Activated CD8-positive, alpha-beta memory T cell treated with anti-CD3 and anti-CD28 coated beads, Interleukin-2, amount 10 ng/mL, durations not matched to agents 7 days and 5 days (primary cell): Measurements from ENCODE around the gene SPINK4. TPM values are rescaled to one million over a fixed set of nuclear protein-coding genes. Genes with fewer than 3 reads are reported as not detected.

Experiments used
- ATAC-seq: fragments of 150-1000 bp; cut with Tn5 transposase; one replicate; pipeline ENCODE4 v1.10.0; 2021; ENCODE audit warnings: moderate library complexity
- CTCF ChIA-PET: fragments of 350-600 bp; sonication (Branson Sonifier 250); formaldehyde crosslinking; loops from one replicate; lab custom pipeline; 2021; ENCODE audit warnings: antibody characterized with exemption; lab: Charles Lee
- DNase-seq: peaks from one replicate; pipeline ENCODE4 v3.0.0-alpha.2; 2020
- H3K27ac Mint-ChIP-seq: one replicate; pipeline ENCODE4 v1.8.0; 2021; ENCODE audit warnings: mild to moderate bottlenecking, mixed read lengths
- H3K27me3 Mint-ChIP-seq: one replicate; pipeline ENCODE4 v1.8.0; 2021; ENCODE audit warnings: mixed read lengths
- H3K36me3 Mint-ChIP-seq: one replicate; pipeline ENCODE4 v1.8.0; 2021; ENCODE audit warnings: mild to moderate bottlenecking, mixed read lengths
- H3K4me1 Mint-ChIP-seq: one replicate; pipeline ENCODE4 v1.8.0; 2021; ENCODE audit warnings: mixed read lengths
- H3K4me3 Mint-ChIP-seq: one replicate; pipeline ENCODE4 v1.8.0; 2021; ENCODE audit warnings: mild to moderate bottlenecking, moderate library complexity, mixed read lengths
- H3K9me3 Mint-ChIP-seq: one replicate; pipeline ENCODE4 v1.8.0; 2022; ENCODE audit warnings: low read depth, mixed read lengths
- total RNA-seq, 2 experiments: library from RNA; stranded (reverse); gene quantifications; one replicate each; pipeline ENCODE4 v1.2.3, GENCODE V29; 2021

The SPINK4 gene
- total RNA-seq, 2 experiments from 2014 or later = not detected

DNA sequence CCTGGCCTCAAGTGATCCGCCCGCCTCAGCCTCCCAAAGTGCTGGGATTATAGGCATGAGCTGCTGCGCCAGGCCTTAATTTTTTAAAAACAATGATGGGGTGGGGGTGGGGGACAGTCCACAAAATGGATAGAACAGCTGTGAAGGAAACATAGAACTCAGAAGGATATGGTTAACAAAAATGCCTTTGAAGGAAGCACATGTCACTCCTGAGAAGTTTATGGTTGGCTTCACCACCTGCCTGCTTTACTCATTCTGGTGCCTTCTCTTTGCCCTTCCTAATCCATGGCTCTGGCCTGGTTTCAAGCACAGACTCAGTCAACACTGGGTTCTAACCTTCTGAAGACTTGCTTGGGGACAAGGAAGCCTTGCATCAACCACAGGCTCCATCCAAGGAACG lies 14.2 kb downstream of the SPINK4 start:
- H3K27ac Mint-ChIP-seq = no peak overlapping the region
- CTCF ChIA-PET = no interaction called here
- no peaks in the 10 kb centered on the region for H3K9me3 Mint-ChIP-seq
- DNase-seq (no peak), ATAC-seq (no peak)
- peaks cover 48% of the 10 kb centered on the region for H3K36me3 Mint-ChIP-seq
- H3K27me3 Mint-ChIP-seq = no peaks in the 10 kb centered on the region
- peaks cover 12% of the 10 kb centered on the region for H3K4me1 Mint-ChIP-seq
- H3K4me3 Mint-ChIP-seq = no peak overlapping the region

DNA sequence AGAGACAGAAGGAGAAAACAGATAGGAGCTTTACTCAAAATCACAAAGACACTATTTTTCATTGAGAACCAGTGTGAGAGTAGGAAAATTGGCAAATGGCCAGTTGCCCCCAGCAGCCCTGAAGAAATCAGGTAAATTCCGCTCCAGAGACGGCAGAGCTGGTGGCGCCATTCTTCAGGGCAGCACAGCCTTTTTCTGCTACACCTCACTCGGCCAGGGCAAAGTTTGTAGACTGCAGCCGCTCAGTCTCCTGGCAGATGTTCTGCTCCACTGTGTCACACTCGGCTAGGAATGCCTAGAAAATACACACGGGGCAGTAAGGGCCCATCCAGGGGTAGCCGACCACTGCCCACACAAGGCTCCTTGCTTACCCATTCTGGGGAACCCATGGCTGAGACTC lies 15.0 kb downstream of the SPINK4 start:
- H3K4me1 Mint-ChIP-seq = peaks cover 8% of the 10 kb centered on the region
- no peak overlapping the region for H3K27ac Mint-ChIP-seq
- ATAC-seq (no peak), DNase-seq (no peak)
- no peak overlapping the region for H3K4me3 Mint-ChIP-seq
- CTCF ChIA-PET = no interaction called here
- H3K27me3 Mint-ChIP-seq = no peaks in the 10 kb centered on the region
- H3K9me3 Mint-ChIP-seq = no peaks in the 10 kb centered on the region
- H3K36me3 Mint-ChIP-seq = peaks cover 53% of the 10 kb centered on the region

DNA sequence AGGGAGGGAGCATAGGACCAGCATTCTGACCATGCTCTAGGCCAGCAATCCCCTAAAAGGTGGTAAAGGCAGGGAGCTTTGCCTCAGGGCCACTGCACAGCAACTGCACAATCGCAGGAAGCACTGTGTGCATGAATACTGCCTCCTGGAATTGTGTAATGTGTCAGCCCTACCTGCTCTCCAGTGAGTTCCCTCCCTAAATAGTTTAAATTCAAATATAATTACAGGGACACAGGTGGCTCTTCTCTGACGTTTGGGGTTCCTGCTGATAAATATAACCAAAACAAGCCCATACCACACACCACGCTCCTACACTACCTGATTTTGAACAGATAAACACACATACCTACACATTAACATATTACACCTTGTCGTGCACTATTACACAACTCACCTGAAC lies 15.5 kb downstream of the SPINK4 start:
- Mint-ChIP-seq H3K4me1 (peaks cover 11% of the 10 kb centered on the region), H3K9me3 (no peaks in the 10 kb centered on the region), H3K27ac (no peak overlapping the region), H3K4me3 (no peak overlapping the region), H3K27me3 (no peaks in the 10 kb centered on the region), H3K36me3 (peaks cover 56% of the 10 kb centered on the region)
- DNase-seq (no peak), ATAC-seq (no peak)
- CTCF ChIA-PET = no interaction called here

DNA sequence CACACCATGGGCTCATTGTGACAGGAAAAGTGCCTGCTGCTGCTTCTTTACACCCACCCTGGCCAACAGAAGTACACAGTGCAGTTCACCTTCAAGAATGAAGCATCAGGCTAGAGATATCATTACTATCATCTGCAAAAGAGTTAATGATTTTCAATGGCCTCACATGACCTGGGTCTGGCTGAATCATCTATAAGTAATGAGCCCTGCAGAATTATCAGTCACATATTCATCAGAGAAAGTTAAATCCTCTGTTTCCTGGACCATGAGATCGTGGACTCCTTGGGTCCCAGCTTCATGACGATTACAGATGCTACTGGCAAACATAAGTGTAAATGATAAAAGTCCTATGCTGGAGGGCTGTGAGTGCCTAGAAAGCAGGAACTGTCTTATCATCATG lies 16.3 kb downstream of the SPINK4 start:
- no peak for ATAC-seq
- no peak for DNase-seq
- Mint-ChIP-seq H3K27ac (no peak overlapping the region), H3K27me3 (no peaks in the 10 kb centered on the region), H3K36me3 (peaks cover 61% of the 10 kb centered on the region), H3K4me1 (peaks cover 15% of the 10 kb centered on the region), H3K4me3 (no peak overlapping the region), H3K9me3 (no peaks in the 10 kb centered on the region)
- CTCF ChIA-PET = no interaction called here

DNA sequence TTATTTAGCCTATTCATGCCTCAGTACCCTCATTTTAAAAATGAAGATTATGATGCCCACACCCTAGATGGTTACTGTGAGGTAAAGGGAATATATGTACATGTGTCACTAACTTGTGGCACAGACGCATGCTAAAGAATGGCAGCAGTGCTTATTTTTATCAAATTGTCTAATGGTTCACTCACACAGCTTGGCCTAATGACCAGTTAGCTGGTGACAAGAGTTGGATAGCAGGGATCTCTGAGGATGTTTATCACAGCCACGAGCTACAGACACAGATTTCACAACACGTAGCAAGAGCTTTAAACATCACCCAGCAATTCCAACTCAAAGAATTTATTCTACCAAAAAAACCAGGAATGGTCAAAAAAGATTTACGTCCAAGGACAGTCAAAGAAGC lies 17.3 kb downstream of the SPINK4 start:
- no peak overlapping the region for H3K4me3 Mint-ChIP-seq
- no peaks in the 10 kb centered on the region for H3K9me3 Mint-ChIP-seq
- H3K4me1 Mint-ChIP-seq = peaks cover 24% of the 10 kb centered on the region
- no peak overlapping the region for H3K27ac Mint-ChIP-seq
- DNase-seq = no peak
- CTCF ChIA-PET = interaction anchor here (0.6 kb wide), 1 partner anchor 33 kb away, joined by 4 read pairs; no protein-coding TSS in a partner anchor
- no peak for ATAC-seq
- H3K27me3 Mint-ChIP-seq = no peaks in the 10 kb centered on the region
- H3K36me3 Mint-ChIP-seq = peaks cover 67% of the 10 kb centered on the region

GRCh38 chr9:33260372-33260771 lies 20.4 kb downstream of the SPINK4 start:
- CTCF ChIA-PET = no interaction called here
- Mint-ChIP-seq H3K9me3 (no peaks in the 10 kb centered on the region), H3K27me3 (no peaks in the 10 kb centered on the region), H3K36me3 (peaks cover 64% of the 10 kb centered on the region), H3K27ac (no peak overlapping the region), H3K4me1 (peaks cover 32% of the 10 kb centered on the region), H3K4me3 (no peak overlapping the region)
- ATAC-seq (no peak), DNase-seq (no peak)

DNA sequence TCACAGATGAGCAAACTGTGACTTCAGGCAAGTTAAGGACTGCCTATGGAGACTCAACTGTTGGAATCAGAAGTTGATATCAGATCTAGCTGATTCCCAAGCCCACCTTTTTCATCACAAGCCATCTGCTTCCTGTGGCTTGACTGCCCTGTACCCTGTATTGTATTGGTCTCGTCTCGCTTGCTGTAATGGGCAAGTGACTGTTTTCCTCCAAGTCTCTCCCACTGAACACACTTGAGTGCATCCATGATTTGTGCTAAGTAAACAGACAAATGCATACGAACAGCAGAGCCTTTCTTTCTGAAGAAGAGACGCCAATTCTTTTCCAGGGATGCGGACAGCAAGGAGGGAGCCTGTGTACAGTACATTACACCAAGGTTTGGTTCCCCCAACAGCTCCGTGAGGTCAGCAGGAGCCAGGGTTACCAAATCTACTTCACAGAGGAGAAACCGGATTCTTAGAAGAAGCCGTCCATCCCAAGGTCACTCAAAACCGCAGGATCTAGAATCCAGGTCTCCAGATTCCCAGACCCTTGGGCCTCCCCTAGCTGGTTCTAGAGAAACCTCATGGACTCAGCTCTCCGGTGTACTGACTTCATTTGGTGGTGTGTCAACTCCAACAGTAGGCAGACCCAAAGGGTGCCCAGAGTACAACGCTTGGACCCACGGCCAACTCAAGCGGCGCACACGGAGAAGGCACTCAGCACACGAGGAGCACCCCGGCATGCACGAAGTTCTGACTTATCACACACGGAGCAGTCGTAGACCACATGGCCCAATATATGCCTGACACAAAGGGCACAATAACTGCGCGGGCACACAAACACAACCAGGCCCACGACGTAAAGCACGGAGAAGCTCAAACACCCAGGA lies 23.4 kb downstream of the SPINK4 start:
- H3K9me3 Mint-ChIP-seq = no peaks in the 10 kb centered on the region
- peak overlapping the region; percentile 86 for H3K4me3 Mint-ChIP-seq
- H3K27me3 Mint-ChIP-seq = no peaks in the 10 kb centered on the region
- H3K27ac Mint-ChIP-seq = peak overlapping the region; percentile 87
- no peak for ATAC-seq
- no peak for DNase-seq
- CTCF ChIA-PET = interaction anchor here (0.6 to 1.9 kb wide), 6 partner anchors 10 to 196 kb away, joined by 3 to 11 read pairs (median 4); partner anchors contain the start of genes NFX1 and SPINK4
- H3K36me3 Mint-ChIP-seq = peaks cover 71% of the 10 kb centered on the region
- peaks cover 53% of the 10 kb centered on the region for H3K4me1 Mint-ChIP-seq

- Mint-ChIP-seq H3K27me3 (no peaks in the 10 kb centered on the region), H3K9me3 (no peaks in the 10 kb centered on the region), H3K36me3 (peaks cover 68% of the 10 kb centered on the region), H3K27ac (peak overlapping the region; percentile 87), H3K4me3 (peak overlapping the region; percentile 86), H3K4me1 (peaks cover 56% of the 10 kb centered on the region)
- CTCF ChIA-PET = interaction anchor here (0.6 to 1.9 kb wide), 5 partner anchors 9 to 146 kb away, joined by 3 to 11 read pairs (median 5); partner anchors contain the start of gene NFX1
- DNase-seq (peak; percentile 78), ATAC-seq (peak; percentile 11)
Observed at GRCh38 chr9:33264003-33264472, 24.1 kb downstream of the SPINK4 start.

- DNase-seq (peak; percentile 100), ATAC-seq (peak; percentile 87)
- Mint-ChIP-seq H3K36me3 (peaks cover 67% of the 10 kb centered on the region), H3K27ac (peak within 1 kb of the TSS; percentile 97), H3K4me1 (peaks cover 56% of the 10 kb centered on the region), H3K27me3 (no peaks in the 10 kb centered on the region), H3K9me3 (no peaks in the 10 kb centered on the region), H3K4me3 (peak within 1 kb of the TSS; percentile 86)
- CTCF ChIA-PET = interaction anchor here (0.6 to 1.9 kb wide), 6 partner anchors 9 to 239 kb away, joined by 3 to 11 read pairs (median 4); partner anchors contain the start of gene NFX1
Observed at GRCh38 chr9:33264473-33265177, 24.7 kb downstream of the SPINK4 start, which contains the start of the genes BAG1 and CHMP5. BAG1 (minus strand) TSS chr9:33264708. CHMP5 (plus strand) TSS chr9:33265049; CDS start chr9:33265079, 30 bp downstream.

- CTCF ChIA-PET = interaction anchor here (1.0 to 1.5 kb wide), 3 partner anchors 18 to 239 kb away, joined by 3 to 4 read pairs (median 4); partner anchors contain the start of gene NFX1
- Mint-ChIP-seq H3K4me3 (peak overlapping the region; percentile 86), H3K4me1 (peaks cover 50% of the 10 kb centered on the region), H3K27me3 (no peaks in the 10 kb centered on the region), H3K36me3 (peaks cover 67% of the 10 kb centered on the region), H3K27ac (peak overlapping the region; percentile 97), H3K9me3 (no peaks in the 10 kb centered on the region)
- DNase-seq (no peak), ATAC-seq (no peak)
Observed at GRCh38 chr9:33265211-33265865, 25.4 kb downstream of the SPINK4 start.

GRCh38 chr9:33267151-33267767 lies 27.3 kb downstream of the SPINK4 start:
- DNase-seq (no peak), ATAC-seq (no peak)
- Mint-ChIP-seq H3K4me1 (peaks cover 44% of the 10 kb centered on the region), H3K36me3 (peaks cover 71% of the 10 kb centered on the region), H3K4me3 (peak overlapping the region; percentile 86), H3K27me3 (no peaks in the 10 kb centered on the region), H3K9me3 (no peaks in the 10 kb centered on the region), H3K27ac (peak overlapping the region; percentile 97)
- CTCF ChIA-PET = interaction anchor here (0.5 to 2.6 kb wide), 2 partner anchors 20 to 124 kb away, joined by 3 to 9 read pairs; no protein-coding TSS in a partner anchor

DNA sequence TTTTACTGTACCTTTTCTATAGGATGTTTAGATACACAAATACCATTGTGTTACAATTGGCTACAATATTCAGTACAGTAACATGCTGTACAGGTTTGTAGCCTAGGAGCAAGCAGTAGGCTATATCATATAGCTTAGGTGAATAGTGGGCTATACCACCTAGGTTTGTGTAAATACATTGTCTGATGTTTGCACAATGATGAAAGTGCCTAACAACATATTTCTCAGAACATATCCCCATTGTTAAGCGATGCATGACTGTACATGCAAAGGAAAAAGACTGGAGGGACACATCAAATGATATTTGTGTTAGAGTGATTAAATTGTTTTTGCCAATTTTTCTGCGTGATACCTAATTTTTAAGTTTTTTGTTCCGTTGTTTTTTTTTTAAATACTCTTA lies 30.2 kb downstream of the SPINK4 start:
- H3K27me3 Mint-ChIP-seq = no peaks in the 10 kb centered on the region
- peaks cover 44% of the 10 kb centered on the region for H3K4me1 Mint-ChIP-seq
- CTCF ChIA-PET = no interaction called here
- H3K4me3 Mint-ChIP-seq = no peak overlapping the region
- ATAC-seq (no peak), DNase-seq (no peak)
- peaks cover 75% of the 10 kb centered on the region for H3K36me3 Mint-ChIP-seq
- no peaks in the 10 kb centered on the region for H3K9me3 Mint-ChIP-seq
- H3K27ac Mint-ChIP-seq = no peak overlapping the region
